Lower lobe of right lung (tissue), 2 donors: ENCODE results near the gene BICC1. TPM values are rescaled to one million over a fixed set of nuclear protein-coding genes. Genes with fewer than 3 reads are reported as not detected.

Experiments used
- ATAC-seq, 2 donors: fragments of 200-7000 bp; cut with Tn5 transposase; one replicate each; pipeline ENCODE4 v1.9.1; 2020 to 2022; ENCODE audit warnings: mild to moderate bottlenecking in 2 of 2, moderate library complexity in 2 of 2
- DNase-seq: peaks from one replicate; pipeline ENCODE4 v3.0.0-alpha.2; 2020
- H3K27ac ChIP-seq: fragments of 200-600 bp; one replicate; pipeline ENCODE4 v1.8.0; 2022
- H3K27me3 ChIP-seq: fragments of 200-600 bp; one replicate; pipeline ENCODE4 v1.8.0; 2022; ENCODE audit warnings: low read depth
- H3K36me3 ChIP-seq: fragments of 200-600 bp; one replicate; pipeline ENCODE4 v1.8.0; 2022; ENCODE audit warnings: mild to moderate bottlenecking
- H3K4me1 ChIP-seq: fragments of 200-600 bp; one replicate; pipeline ENCODE4 v1.8.0; 2022
- H3K4me3 ChIP-seq: fragments of 200-600 bp; one replicate; pipeline ENCODE4 v1.8.0; 2022; ENCODE audit warnings: mild to moderate bottlenecking
- H3K9me3 ChIP-seq: fragments of 200-600 bp; one replicate; pipeline ENCODE4 v1.8.0; 2022
- intact Hi-C: fragments of 100-400 bp; cut with DNase I; formaldehyde crosslinking; loops from one replicate; pipeline ENCODE4 v1.11.0; 2022
- total RNA-seq: library from RNA; stranded (reverse); fragmentation: NEBNext Ultra II Directional; extraction: Animal tissue kit (Norgen Biotek cat#: 25700); gene quantifications from one replicate; pipeline ENCODE4 v1.2.1, GENCODE V29; 2021
- TF ChIP-seq, protein P1 (sequence below): fragments of 200-600 bp; IDR thresholded peaks from one replicate; pipeline ENCODE4 v1.8.0; 2022; ENCODE audit warnings: antibody characterized with exemption, mild to moderate bottlenecking
- donor health status: DM: no; HTN: yes; CAD: no; lungs with severe emphysema.

The BICC1 gene
- total RNA-seq, 1 donor from 2014 or later = 11.0 TPM

DNA sequence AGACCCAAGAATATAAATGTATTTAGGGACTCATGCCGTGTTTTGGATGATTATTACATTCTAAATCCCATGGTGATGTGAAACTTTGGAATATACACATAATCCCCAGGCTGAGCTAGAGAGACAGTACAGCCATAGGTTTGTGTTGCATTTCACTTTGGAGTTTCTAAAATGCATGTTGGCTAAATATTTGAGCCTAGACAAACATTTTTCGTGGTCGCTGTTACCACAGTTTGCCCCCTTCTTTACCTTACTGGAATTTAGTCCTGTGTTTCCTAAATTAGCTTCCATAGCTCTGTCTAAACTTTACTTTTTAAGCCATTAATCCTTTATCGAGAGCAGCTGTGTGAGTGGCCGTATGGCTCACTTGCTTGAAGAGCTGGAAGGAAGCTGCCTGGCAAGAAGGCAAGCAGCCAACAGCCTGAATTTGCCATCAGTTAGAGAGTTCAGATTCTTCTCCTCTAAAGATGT, 192.0 kb downstream of the BICC1 start:
- Histone ChIP-seq H3K4me3 (no peak overlapping the region), H3K9me3 (no peaks in the 10 kb centered on the region), H3K36me3 (no peaks in the 10 kb centered on the region), H3K4me1 (no peaks in the 10 kb centered on the region), H3K27me3 (no peaks in the 10 kb centered on the region), H3K27ac (no peak overlapping the region)
- TF ChIP-seq, protein P1, sequence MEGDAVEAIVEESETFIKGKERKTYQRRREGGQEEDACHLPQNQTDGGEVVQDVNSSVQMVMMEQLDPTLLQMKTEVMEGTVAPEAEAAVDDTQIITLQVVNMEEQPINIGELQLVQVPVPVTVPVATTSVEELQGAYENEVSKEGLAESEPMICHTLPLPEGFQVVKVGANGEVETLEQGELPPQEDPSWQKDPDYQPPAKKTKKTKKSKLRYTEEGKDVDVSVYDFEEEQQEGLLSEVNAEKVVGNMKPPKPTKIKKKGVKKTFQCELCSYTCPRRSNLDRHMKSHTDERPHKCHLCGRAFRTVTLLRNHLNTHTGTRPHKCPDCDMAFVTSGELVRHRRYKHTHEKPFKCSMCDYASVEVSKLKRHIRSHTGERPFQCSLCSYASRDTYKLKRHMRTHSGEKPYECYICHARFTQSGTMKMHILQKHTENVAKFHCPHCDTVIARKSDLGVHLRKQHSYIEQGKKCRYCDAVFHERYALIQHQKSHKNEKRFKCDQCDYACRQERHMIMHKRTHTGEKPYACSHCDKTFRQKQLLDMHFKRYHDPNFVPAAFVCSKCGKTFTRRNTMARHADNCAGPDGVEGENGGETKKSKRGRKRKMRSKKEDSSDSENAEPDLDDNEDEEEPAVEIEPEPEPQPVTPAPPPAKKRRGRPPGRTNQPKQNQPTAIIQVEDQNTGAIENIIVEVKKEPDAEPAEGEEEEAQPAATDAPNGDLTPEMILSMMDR = no peak
- DNase-seq (no peak), ATAC-seq (no peak)
- intact Hi-C loops = no loop called here

DNA sequence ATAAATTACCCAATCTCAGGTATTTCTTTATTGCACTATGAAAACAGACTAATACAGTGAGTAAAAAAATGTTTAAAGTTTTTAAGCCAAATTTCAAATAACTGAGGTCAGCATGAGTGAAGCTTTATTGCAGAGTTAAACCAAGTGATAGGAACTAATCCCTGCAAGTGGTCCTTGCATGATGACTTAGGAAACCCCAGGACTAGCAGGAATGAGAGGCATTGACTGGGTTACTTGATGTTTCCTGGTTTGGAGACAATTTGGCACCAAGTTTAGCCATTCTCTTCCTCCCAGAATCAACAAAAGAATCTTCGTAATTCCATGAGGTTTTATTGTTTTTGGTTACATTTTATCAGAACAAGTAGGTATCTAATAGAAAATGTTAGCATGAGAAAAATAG, 194.2 kb downstream of the BICC1 start:
- H3K4me1 ChIP-seq = no peaks in the 10 kb centered on the region
- H3K27ac ChIP-seq = no peak overlapping the region
- no peak overlapping the region for H3K4me3 ChIP-seq
- H3K27me3 ChIP-seq = no peaks in the 10 kb centered on the region
- intact Hi-C loops = no loop called here
- DNase-seq = no peak
- no peaks in the 10 kb centered on the region for H3K9me3 ChIP-seq
- TF ChIP-seq, protein P1 = no peak
- no peaks in the 10 kb centered on the region for H3K36me3 ChIP-seq
- ATAC-seq = no peak

DNA sequence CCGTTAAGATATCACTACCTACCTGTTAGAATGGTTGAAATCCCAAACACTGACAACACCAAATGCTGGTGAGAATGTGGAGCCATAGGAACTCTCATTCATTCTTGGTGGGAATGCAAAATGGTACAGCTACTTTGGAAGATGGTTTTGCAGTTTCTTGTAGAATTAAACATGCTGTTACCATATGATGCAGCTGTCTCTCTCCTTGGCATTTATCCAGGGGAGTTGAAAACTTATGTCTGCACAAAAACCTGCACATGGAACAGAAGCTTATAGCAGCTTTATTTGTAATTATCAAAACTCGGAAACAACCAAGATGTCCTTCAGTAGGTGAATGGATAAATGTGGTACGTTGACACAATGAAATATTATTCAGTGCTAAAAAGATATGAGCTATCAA, 199.5 kb downstream of the BICC1 start:
- Histone ChIP-seq H3K9me3 (no peaks in the 10 kb centered on the region), H3K36me3 (no peaks in the 10 kb centered on the region), H3K4me3 (no peak overlapping the region), H3K27me3 (no peaks in the 10 kb centered on the region), H3K4me1 (no peaks in the 10 kb centered on the region), H3K27ac (no peak overlapping the region)
- ATAC-seq (no peak), DNase-seq (no peak)
- TF ChIP-seq, protein P1 = no peak
- intact Hi-C loops = no loop called here

DNA sequence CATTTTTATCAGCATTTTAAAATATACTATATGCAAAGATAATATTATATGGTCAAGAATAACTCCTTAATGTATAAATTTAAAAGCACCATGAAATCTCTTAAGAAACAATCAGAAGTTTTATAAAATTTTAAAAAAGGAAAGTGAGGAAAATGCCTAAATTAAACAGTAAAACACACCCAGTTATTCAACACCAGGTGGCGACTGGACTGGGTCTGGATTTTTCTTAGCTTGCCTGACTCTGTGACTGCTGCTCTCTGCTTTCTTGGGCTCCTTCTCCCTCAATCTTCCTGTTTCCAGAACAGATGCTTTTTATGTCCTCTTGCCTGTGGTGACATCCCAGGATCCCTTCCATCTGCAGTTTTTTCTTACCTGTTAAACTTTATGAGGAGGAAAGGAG, 200.3 kb downstream of the BICC1 start:
- Histone ChIP-seq H3K27ac (no peak overlapping the region), H3K4me1 (no peaks in the 10 kb centered on the region), H3K4me3 (no peak overlapping the region), H3K9me3 (no peaks in the 10 kb centered on the region), H3K36me3 (no peaks in the 10 kb centered on the region), H3K27me3 (no peaks in the 10 kb centered on the region)
- no peak for DNase-seq
- TF ChIP-seq, protein P1 = no peak
- intact Hi-C loops = no loop called here
- ATAC-seq = no peak

DNA sequence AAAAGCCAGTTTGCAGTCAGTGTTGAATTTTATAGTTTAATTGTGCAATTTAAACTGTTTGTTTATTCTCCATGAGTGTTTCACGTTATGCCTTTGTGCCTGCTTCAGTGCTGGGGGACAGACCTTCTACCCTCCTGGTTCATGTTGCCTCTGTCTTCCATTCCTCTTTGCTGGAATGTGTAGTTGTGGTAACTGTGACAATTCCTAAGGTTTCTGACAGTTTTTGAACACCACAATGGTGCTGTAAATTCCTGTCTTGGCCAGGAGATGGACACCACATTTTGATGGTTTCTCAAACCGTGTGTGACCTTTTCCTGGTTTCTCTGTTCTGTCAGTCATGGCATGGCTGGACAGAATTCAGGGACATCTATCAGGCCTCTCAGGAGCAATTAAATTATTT, 201.7 kb downstream of the BICC1 start:
- TF ChIP-seq, protein P1 = no peak
- intact Hi-C loops = no loop called here
- ATAC-seq = no peak

DNA sequence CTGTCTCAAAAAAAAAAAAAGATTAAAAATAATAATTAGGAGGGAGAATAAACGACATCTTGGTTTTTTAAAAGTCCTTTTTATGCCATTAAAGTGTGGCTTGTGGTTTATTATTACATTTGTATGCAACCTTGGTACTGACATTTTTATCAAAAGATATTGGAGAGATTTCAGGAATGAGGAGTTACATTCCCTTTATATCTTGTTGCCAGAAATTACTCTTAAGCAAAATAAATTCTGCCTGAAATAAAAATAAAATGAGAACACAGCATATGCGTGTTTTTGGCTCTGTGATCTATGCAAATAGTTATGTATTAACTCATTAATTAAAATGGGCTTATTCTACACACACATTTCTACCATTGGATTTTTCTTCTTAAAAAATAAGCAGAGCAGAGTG, 202.4 kb downstream of the BICC1 start:
- H3K27ac ChIP-seq = no peak overlapping the region
- no peak overlapping the region for H3K4me3 ChIP-seq
- no peaks in the 10 kb centered on the region for H3K4me1 ChIP-seq
- H3K9me3 ChIP-seq = no peaks in the 10 kb centered on the region
- H3K27me3 ChIP-seq = no peaks in the 10 kb centered on the region
- DNase-seq (no peak), ATAC-seq (no peak)
- H3K36me3 ChIP-seq = no peaks in the 10 kb centered on the region
- intact Hi-C loops = no loop called here
- TF ChIP-seq, protein P1 = no peak

More for the DNA sequence above, 201.7 kb downstream of the BICC1 start:
- Histone ChIP-seq H3K27ac (no peak overlapping the region), H3K4me1 (no peaks in the 10 kb centered on the region), H3K27me3 (no peaks in the 10 kb centered on the region), H3K9me3 (no peaks in the 10 kb centered on the region), H3K36me3 (no peaks in the 10 kb centered on the region), H3K4me3 (no peak overlapping the region)
- DNase-seq = no peak
